H1 (cell line): ENCODE data around the gene LRRC3C. TPM values are rescaled to one million over a fixed set of nuclear protein-coding genes. Genes with fewer than 3 reads are reported as not detected.
A peak's percentile ranks its signal among the peaks of the same experiment; 100 is the strongest.

Experiments used
- CTCF ChIA-PET: fragments of 300-600 bp; sonication (Branson Sonifier 250); formaldehyde crosslinking; loops from one replicate; lab custom pipeline; 2021; ENCODE audit not compliant: partially characterized antibody; lab: Charles Lee
- POLR2A ChIA-PET: fragments of 300-600 bp; sonication (Branson Sonifier 250); formaldehyde crosslinking; loops from one replicate; lab custom pipeline; 2021; ENCODE audit warnings: inconsistent platforms; ENCODE audit not compliant: partially characterized antibody; lab: Charles Lee
- DNase-seq, 2 experiments: peaks; one replicate each; pipeline versions ENCODE4 v3.0.0 to v3.0.0-alpha.2; 2010 to 2022; ENCODE audit warnings: low spot score in 2 of 2, low read depth in 1 of 2, mixed read lengths in 1 of 2
- FAIRE-seq: peaks from 2 replicates; lab custom pipeline; 2011; peaks lifted over from hg19 to GRCh38; lab: Jason Lieb, UNC
- H2AFZ ChIP-seq: 2 replicates; pipeline ENCODE4 v1.8.1; 2012; ENCODE audit warnings: low read length, inconsistent platforms
- H2AK5ac ChIP-seq: 2 replicates; pipeline ENCODE4 v1.6.1; 2013; ENCODE audit warnings: low read depth, low read length
- H2BK120ac ChIP-seq: replicated peaks from 2 replicates; pipeline ENCODE3; 2013; ENCODE audit warnings: low read depth, low read length, inconsistent platforms
- H2BK12ac ChIP-seq: 2 replicates; pipeline ENCODE4 v1.6.1; 2013; ENCODE audit warnings: low read depth, low read length
- H2BK15ac ChIP-seq: 2 replicates; pipeline ENCODE4 v1.6.1; 2013; ENCODE audit warnings: low read length
- H2BK20ac ChIP-seq: 2 replicates; pipeline ENCODE4 v1.6.1; 2013; ENCODE audit warnings: low read length
- H2BK5ac ChIP-seq: 2 replicates; pipeline ENCODE4 v1.6.1; 2013; ENCODE audit warnings: low read depth, low read length
- H3K14ac ChIP-seq: 2 replicates; pipeline ENCODE4 v1.6.1; 2013; ENCODE audit warnings: inconsistent platforms; ENCODE audit not compliant: insufficient read length
- H3K18ac ChIP-seq: 2 replicates; pipeline ENCODE4 v1.6.1; 2013; ENCODE audit warnings: low read length; ENCODE audit errors: extremely low read depth
- H3K23ac ChIP-seq: 2 replicates; pipeline ENCODE4 v1.6.1; 2013; ENCODE audit warnings: inconsistent platforms; ENCODE audit not compliant: insufficient read length
- H3K23me2 ChIP-seq: 2 replicates; pipeline ENCODE4 v1.6.1; 2013; ENCODE audit warnings: low read depth, low read length
- H3K27ac ChIP-seq: 2 replicates; pipeline ENCODE4 v1.6.1; 2011; ENCODE audit warnings: low read depth, low read length, inconsistent platforms
- H3K27me3 ChIP-seq, 4 experiments: replicated peaks in 1 of 4; 1 replicate in 1 of 4; 2 replicates in 3 of 4; pipeline versions ENCODE4 v1.6.1 to v1.8.1; 2011 to 2013; ENCODE audit warnings: low read length in 3 of 4, mild to moderate bottlenecking in 3 of 4, inconsistent platforms in 2 of 4, mixed read lengths in 2 of 4, moderate library complexity in 1 of 4; ENCODE audit not compliant: control insufficient read depth in 3 of 4, insufficient read depth in 3 of 4; ENCODE audit errors: extremely low read depth in 1 of 4
- H3K36me3 ChIP-seq, 4 experiments: 2 replicates each; pipeline versions ENCODE4 v1.6.1 to v1.8.1; 2011 to 2013; ENCODE audit warnings: mild to moderate bottlenecking in 4 of 4, low read length in 3 of 4, moderate library complexity in 2 of 4, control low read depth in 1 of 4, inconsistent platforms in 1 of 4; ENCODE audit not compliant: insufficient read depth in 4 of 4, control insufficient read depth in 2 of 4
- H3K4ac ChIP-seq: replicated peaks from 2 replicates; pipeline ENCODE3; 2013; ENCODE audit warnings: low read length, low read depth, mixed read lengths, inconsistent platforms; ENCODE audit not compliant: insufficient read length
- H3K4me1 ChIP-seq, 4 experiments: replicated peaks in 1 of 4; 1 replicate in 1 of 4; 2 replicates in 3 of 4; pipeline versions ENCODE4 v1.6.1 to v1.8.1; 2011 to 2013; ENCODE audit warnings: low read length in 3 of 4, inconsistent platforms in 2 of 4, mixed read lengths in 1 of 4; ENCODE audit not compliant: insufficient read depth in 4 of 4, control insufficient read depth in 3 of 4
- H3K4me2 ChIP-seq, 2 experiments: 2 replicates each; pipeline versions ENCODE4 v1.6.1 to v1.8.1; 2011 to 2013; ENCODE audit warnings: low read depth in 2 of 2, low read length in 2 of 2, control low read depth in 1 of 2, inconsistent platforms in 1 of 2, mild to moderate bottlenecking in 1 of 2; ENCODE audit not compliant: insufficient read depth in 1 of 2
- H3K4me3 ChIP-seq, 4 experiments: fragments of 200-600, 300-600 bp in 1 of 4; sonication (generic), shearing (Covaris generic), sonication (Bioruptor Twin) in 1 of 4; 2 replicates each; pipeline versions ENCODE4 v1.5.1 to v1.8.1; 2011 to 2016; ENCODE audit warnings: low read length in 4 of 4, low read depth in 3 of 4, control low read depth in 2 of 4, inconsistent platforms in 2 of 4, mild to moderate bottlenecking in 2 of 4, mixed read lengths in 1 of 4, moderate library complexity in 1 of 4; ENCODE audit not compliant: insufficient read depth in 2 of 4; ENCODE audit errors: extremely low read depth in 1 of 4
- H3K56ac ChIP-seq: replicated peaks from 2 replicates; pipeline ENCODE3; 2013; ENCODE audit warnings: low read depth, mild to moderate bottlenecking, mixed read lengths, low read length, inconsistent platforms; ENCODE audit not compliant: insufficient read length
- H3K79me1 ChIP-seq: 2 replicates; pipeline ENCODE4 v1.6.1; 2013; ENCODE audit warnings: low read depth, low read length, control low read depth
- H3K79me2 ChIP-seq, 2 experiments: 2 replicates each; pipeline versions ENCODE4 v1.6.1 to v1.8.1; 2012 to 2013; ENCODE audit warnings: low read length in 2 of 2, mild to moderate bottlenecking in 2 of 2, inconsistent platforms in 1 of 2; ENCODE audit not compliant: insufficient read depth in 2 of 2, control insufficient read depth in 1 of 2
- H3K9ac ChIP-seq, 4 experiments: replicated peaks in 1 of 4; 1 replicate in 1 of 4; 2 replicates in 3 of 4; pipeline versions ENCODE4 v1.6.1 to v1.8.1; 2011 to 2013; ENCODE audit warnings: low read depth in 3 of 4, low read length in 3 of 4, control low read depth in 2 of 4, mild to moderate bottlenecking in 2 of 4, moderate library complexity in 2 of 4, inconsistent platforms in 1 of 4; ENCODE audit errors: extremely low read depth in 1 of 4
- H3K9me3 ChIP-seq, 2 experiments: 2 replicates each; pipeline versions ENCODE4 v1.6.1 to v1.8.1; 2012 to 2013; ENCODE audit warnings: mild to moderate bottlenecking in 2 of 2, moderate library complexity in 2 of 2, control low read depth in 1 of 2, inconsistent platforms in 1 of 2, low read depth in 1 of 2, low read length in 1 of 2, mixed read lengths in 1 of 2; ENCODE audit not compliant: insufficient read depth in 2 of 2
- H4K20me1 ChIP-seq, 2 experiments: replicated peaks in 1 of 2; 2 replicates each; pipeline versions ENCODE3 to v1.8.1; 2011 to 2013; ENCODE audit warnings: inconsistent platforms in 2 of 2, low read length in 2 of 2, mild to moderate bottlenecking in 1 of 2; ENCODE audit not compliant: insufficient read depth in 2 of 2, control insufficient read depth in 1 of 2
- H4K5ac ChIP-seq: 2 replicates; pipeline ENCODE4 v1.6.1; 2013; ENCODE audit warnings: low read length, low read depth, mixed read lengths, inconsistent platforms; ENCODE audit not compliant: insufficient read length
- H4K8ac ChIP-seq: 2 replicates; pipeline ENCODE4 v1.8.0; 2013; ENCODE audit warnings: mild to moderate bottlenecking, moderate library complexity, low read length, inconsistent platforms; ENCODE audit not compliant: insufficient read depth; ENCODE audit errors: extremely low read depth
- H4K91ac ChIP-seq: replicated peaks from 2 replicates; pipeline ENCODE3; 2013; ENCODE audit warnings: low read length, mixed read lengths, inconsistent platforms; ENCODE audit not compliant: insufficient read length
- ASH2L ChIP-seq: fragments of 200-600, 300-600 bp; sonication (generic); IDR thresholded peaks from one replicate; pipeline ENCODE4 v1.7.1; 2017; ENCODE audit warnings: low read length
- RAD21 ChIP-seq, 2 experiments: IDR thresholded peaks in 1 of 2; conservative IDR thresholded peaks in 1 of 2; 2 replicates each; pipeline ENCODE4 v1.6.1; 2011; ENCODE audit warnings: low read depth in 2 of 2, low read length in 2 of 2, improper control_type of control experiment in 1 of 2, inconsistent platforms in 1 of 2, mild to moderate bottlenecking in 1 of 2, moderate library complexity in 1 of 2
- WGBS, 2 experiments: shearing (Covaris generic) in 1 of 2; methylation state at CpG; one replicate each; pipeline versions ENCODE4 v1.1.6 to v1.1.7; 2013 to 2015; ENCODE audit warnings: low lambda C conversion rate in 2 of 2, mixed read lengths in 2 of 2, inconsistent platforms in 1 of 2, low coverage in 1 of 2, missing lambda C conversion rate in 1 of 2; ENCODE audit not compliant: insufficient replicate concordance in 2 of 2, insufficient coverage in 1 of 2, insufficient read length in 1 of 2; ENCODE audit errors: extremely low coverage in 1 of 2, missing lambda C conversion rate in 1 of 2; 5-methylcytosine and 5-hydroxymethylcytosine counted together
- polyA plus RNA-seq, 7 experiments: library from polyadenylated mRNA; depleted of rRNA in 3 of 7; stranded (reverse) in 5 of 7; unstranded in 2 of 7; fragments of >200 nt in 5 of 7; fragments of 200-250 nt in 2 of 7; gene quantifications; 1 replicate in 5 of 7; 2 replicates in 1 of 7; 4 replicates in 1 of 7; pipeline versions ENCODE4 v1.2.1 to v1.2.3, GENCODE V29; 2011 to 2013; ENCODE audit warnings: missing spikeins in 2 of 7, mixed read lengths in 2 of 7
- total RNA-seq: library from RNA; stranded (reverse); fragmentation: NEBNext Ultra II Directional; extraction: Animal tissue kit (Norgen Biotek cat#: 25700); gene quantifications from 2 replicates; pipeline ENCODE4 v1.2.1, GENCODE V29; 2021

The LRRC3C gene
- total and polyA plus RNA-seq, 2 of the 8 experiments (the other 6 are each of a cell fraction or from before 2014, with no cell fraction given) = not detected

DNA sequence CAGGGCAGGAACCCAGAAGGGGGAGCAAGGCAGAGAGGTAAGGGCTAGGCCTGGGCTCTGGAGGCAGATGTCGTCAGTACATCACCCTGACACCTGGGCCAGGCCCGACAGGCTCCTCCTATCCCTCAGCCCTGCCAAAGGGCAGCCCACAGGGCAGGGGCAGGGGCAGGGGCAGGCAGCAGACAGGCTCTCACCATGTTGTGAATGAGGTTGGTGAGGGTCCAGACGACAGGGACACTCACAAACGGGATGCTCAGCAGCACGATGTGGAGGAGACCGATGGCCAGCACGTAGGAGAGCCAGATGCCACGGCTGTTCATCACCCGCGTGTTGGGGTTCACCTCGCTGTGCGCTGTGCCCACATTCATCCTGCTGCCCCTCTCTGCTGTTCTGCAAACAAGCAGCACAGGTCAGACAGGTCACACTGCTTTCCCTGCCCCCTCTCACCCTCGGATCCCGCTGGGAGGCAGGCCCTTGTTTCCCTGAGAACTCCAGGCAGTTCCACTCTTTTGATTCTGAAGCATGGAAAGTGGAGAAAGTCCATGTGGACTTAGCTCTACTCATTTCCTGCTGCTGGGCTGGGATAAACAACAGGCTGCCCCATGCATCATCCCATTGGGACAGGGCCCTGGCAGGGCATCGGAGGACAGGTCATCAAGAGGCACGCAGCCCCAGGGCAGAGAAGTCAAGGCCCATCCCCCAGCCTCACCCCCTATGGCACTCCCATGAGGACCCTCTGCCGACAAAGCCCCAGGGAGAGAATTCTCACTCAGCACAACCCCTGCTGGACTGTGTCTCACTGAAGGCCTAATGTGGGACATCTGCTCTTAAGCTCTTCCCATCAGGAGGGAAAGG, 3.5 kb upstream of the LRRC3C start:
- Histone ChIP-seq H3K23ac (no peak overlapping the region), H3K27ac (peak overlapping the region; percentile 34; the same call in 1 of the 2 replicates), H3K36me3 (peaks cover 13 to 24% (median 19%) of the 10 kb centered on the region in 4 experiments; a peak in 7 of 8 replicates), H2BK12ac (no peak overlapping the region), H3K4ac (no peak overlapping the region), H3K4me3 (no peak overlapping the region; a peak in 2 of 8 replicates), H3K18ac (no peak overlapping the region), H3K4me1 (peaks cover 9 to 26% (median 14%) of the 10 kb centered on the region in 4 experiments), H3K9me3 (no peaks in the 10 kb centered on the region), H3K23me2 (peaks cover 8% of the 10 kb centered on the region; the same call in 1 of the 2 replicates), H2BK5ac (0 out of 2 replicates have a peak overlapping the region, but pooled peaks have one; percentile 52), H2AK5ac (no peak overlapping the region), H3K27me3 (no peaks in the 10 kb centered on the region), H4K20me1 (peaks cover 18 to 22% of the 10 kb centered on the region in 2 experiments), H3K79me1 (peaks cover 13% of the 10 kb centered on the region), H4K8ac (no peak overlapping the region), H3K4me2 (peak overlapping the region; percentile 25 to 53; a peak in 3 of 4 replicates), H2BK20ac (no peak overlapping the region), H4K5ac (no peak overlapping the region), H4K91ac (no peak overlapping the region), H2BK15ac (no peak overlapping the region), H2AFZ (no peak overlapping the region), H3K79me2 (peaks cover 0 to 30% of the 10 kb centered on the region in 2 experiments; a peak in 2 of 4 replicates), H3K56ac (no peak overlapping the region), H3K9ac (0 out of 7 replicates have a peak overlapping the region, but pooled peaks of 1 of the 4 experiments have one; percentile 14), H2BK120ac (no peak overlapping the region), H3K14ac (no peak overlapping the region)
- POLR2A ChIA-PET = interaction anchor here (0.5 to 1.6 kb wide), 2 partner anchors 8 to 15 kb away, joined by 3 to 4 read pairs; no protein-coding TSS in a partner anchor
- CTCF ChIA-PET = interaction anchor here (0.8 kb wide), 1 partner anchor 20 kb away, joined by 3 read pairs; no protein-coding TSS in a partner anchor
- FAIRE-seq (no peak), DNase-seq (no peak)
- no peak for TF ChIP-seq RAD21 (IDR thresholded peaks at IDR 0.05 in 1 of 2, conservative IDR thresholded peaks at IDR 0.05 in 1 of 2; ENCODE audit: low read depth in 2 of 2, low read length in 2 of 2)
- TF ChIP-seq ASH2L = peak; percentile 57
- 89% methylated on average over 17 of the region's 17 CpGs; no CpG with 5 or more reads in 1 of the 2 experiments for WGBS, 2 experiments
